Natural killer cell treated with Interleukin-12 subunit alpha and Interleukin-12 subunit beta and Interleukin-15 and Interleukin-18, amount 100 ng/mL, for 72 hours (primary cell): ENCODE measurements around the gene ACLY. TPM values are rescaled to one million over a fixed set of nuclear protein-coding genes. Genes with fewer than 3 reads are reported as not detected.

Experiments
- ATAC-seq, 2 donors: fragments of 150-1000 bp; cut with Tn5 transposase in 1 of 2; sonication (Bioruptor Pico), chemical (Tn5 transposase) in 1 of 2; 2 replicates each; pipeline ENCODE4 v1.10.0; 2021
- DNase-seq: peaks from one replicate; pipeline ENCODE4 v3.0.0; 2022; ENCODE audit warnings: low spot score
- H3K27ac Mint-ChIP-seq, 2 donors: 1 replicate in 1 of 2; 2 replicates in 1 of 2; pipeline ENCODE4 v1.8.0; 2022; ENCODE audit warnings: mixed read lengths in 2 of 2, mild to moderate bottlenecking in 1 of 2, moderate library complexity in 1 of 2
- H3K27me3 Mint-ChIP-seq, 2 donors: 1 replicate in 1 of 2; 2 replicates in 1 of 2; pipeline ENCODE4 v1.8.0; 2022; ENCODE audit warnings: mixed read lengths in 2 of 2
- H3K36me3 Mint-ChIP-seq: one replicate; pipeline ENCODE4 v1.8.0; 2022; ENCODE audit warnings: mixed read lengths
- H3K4me1 Mint-ChIP-seq, 2 donors: 1 replicate in 1 of 2; 2 replicates in 1 of 2; pipeline ENCODE4 v1.8.0; 2022; ENCODE audit warnings: low read depth in 2 of 2, mixed read lengths in 2 of 2, mild to moderate bottlenecking in 1 of 2
- H3K4me3 Mint-ChIP-seq: one replicate; pipeline ENCODE4 v1.8.0; 2022; ENCODE audit warnings: mixed read lengths
- H3K9me3 Mint-ChIP-seq: 2 replicates; pipeline ENCODE4 v1.8.0; 2022; ENCODE audit warnings: mixed read lengths
- total RNA-seq, 2 donors: library from RNA; stranded (reverse); gene quantifications; one replicate each; pipeline ENCODE4 v1.2.3, GENCODE V29; 2022

ACLY gene
- total RNA-seq, 2 donors from 2014 or later, result 200 to 243 TPM

GRCh38 chr17:41930009-41930832, 11.5 kb upstream of the ACLY start, which contains the start of gene ODAD4:
Gene ODAD4, plus strand, starts transcription at chr17:41930617. Its CDS starts 107 bp downstream, at chr17:41930724.
- H3K4me1 Mint-ChIP-seq, result peaks cover 19 to 27% of the 10 kb centered on the region in 2 donors
- H3K36me3 Mint-ChIP-seq, result no peaks in the 10 kb centered on the region
- no peaks in the 10 kb centered on the region for H3K9me3 Mint-ChIP-seq
- H3K4me3 Mint-ChIP-seq, result peak within 1 kb of the TSS; percentile 90
- ATAC-seq (peak; percentile 99), DNase-seq (peak; percentile 95)
- H3K27ac Mint-ChIP-seq, result peak within 1 kb of the TSS; percentile 81 to 96
- no peaks in the 10 kb centered on the region for H3K27me3 Mint-ChIP-seq

GRCh38 chr17:41928693-41929251, 10.0 kb upstream of the ACLY start:
- Mint-ChIP-seq H3K27ac (peak overlapping the region; percentile 81 to 96), H3K4me1 (peaks cover 19 to 27% of the 10 kb centered on the region in 2 donors), H3K36me3 (no peaks in the 10 kb centered on the region), H3K4me3 (peak overlapping the region; percentile 90), H3K9me3 (no peaks in the 10 kb centered on the region), H3K27me3 (no peaks in the 10 kb centered on the region)
- no peak for DNase-seq
- ATAC-seq, result no peak

GRCh38 chr17:41925991-41926590, 7.3 kb upstream of the ACLY start:
- H3K27ac Mint-ChIP-seq, result no peak overlapping the region
- H3K27me3 Mint-ChIP-seq, result no peaks in the 10 kb centered on the region
- no peaks in the 10 kb centered on the region for H3K9me3 Mint-ChIP-seq
- DNase-seq, result no peak
- no peaks in the 10 kb centered on the region for H3K36me3 Mint-ChIP-seq
- peaks cover 12 to 20% of the 10 kb centered on the region in 2 donors for H3K4me1 Mint-ChIP-seq
- ATAC-seq, result no peak
- H3K4me3 Mint-ChIP-seq, result no peak overlapping the region

- Mint-ChIP-seq H3K9me3 (no peaks in the 10 kb centered on the region), H3K4me3 (no peak overlapping the region), H3K36me3 (no peaks in the 10 kb centered on the region), H3K27ac (peak overlapping the region in 1 of 2 donors; percentile 72), H3K4me1 (peaks cover 13 to 15% of the 10 kb centered on the region in 2 donors), H3K27me3 (no peaks in the 10 kb centered on the region)
- no peak for DNase-seq
- no peak for ATAC-seq
Measured at GRCh38 chr17:41920580-41920955, 1.8 kb upstream of the ACLY start.

- H3K27me3 Mint-ChIP-seq, result no peaks in the 10 kb centered on the region
- ATAC-seq, result no peak
- no peaks in the 10 kb centered on the region for H3K9me3 Mint-ChIP-seq
- no peaks in the 10 kb centered on the region for H3K36me3 Mint-ChIP-seq
- no peak for DNase-seq
- H3K4me1 Mint-ChIP-seq, result peaks cover 15 to 17% of the 10 kb centered on the region in 2 donors
- peak overlapping the region; percentile 94 for H3K4me3 Mint-ChIP-seq
- H3K27ac Mint-ChIP-seq, result peak overlapping the region in 1 of 2 donors; percentile 72
Measured at GRCh38 chr17:41919840-41920579, 1.3 kb upstream of the ACLY start.

- Mint-ChIP-seq H3K27me3 (no peaks in the 10 kb centered on the region), H3K4me1 (peaks cover 18 to 22% of the 10 kb centered on the region in 2 donors), H3K36me3 (no peaks in the 10 kb centered on the region), H3K27ac (peak overlapping the region; percentile 82 to 83), H3K4me3 (peak overlapping the region; percentile 94), H3K9me3 (no peaks in the 10 kb centered on the region)
- DNase-seq (no peak), ATAC-seq (peak in 1 of 2 donors; percentile 2)
Measured at GRCh38 chr17:41919165-41919817, 540 bp upstream of the ACLY start.

GRCh38 chr17:41917679-41918313, 955 bp downstream of the ACLY start:
- Mint-ChIP-seq H3K27ac (peak overlapping the region; percentile 82 to 83), H3K27me3 (no peaks in the 10 kb centered on the region), H3K9me3 (no peaks in the 10 kb centered on the region), H3K4me1 (peaks cover 23 to 32% of the 10 kb centered on the region in 2 donors), H3K4me3 (peak overlapping the region; percentile 94), H3K36me3 (peaks cover 4% of the 10 kb centered on the region)
- peak in 1 of 2 donors; percentile 6 for ATAC-seq
- no peak for DNase-seq

GRCh38 chr17:41917192-41917591, 1.6 kb downstream of the ACLY start:
- Mint-ChIP-seq H3K27me3 (no peaks in the 10 kb centered on the region), H3K36me3 (peaks cover 6% of the 10 kb centered on the region), H3K27ac (peak overlapping the region; percentile 82 to 83), H3K4me3 (peak overlapping the region; percentile 94), H3K4me1 (peaks cover 23 to 35% of the 10 kb centered on the region in 2 donors), H3K9me3 (no peaks in the 10 kb centered on the region)
- ATAC-seq (no peak), DNase-seq (no peak)

- Mint-ChIP-seq H3K9me3 (no peaks in the 10 kb centered on the region), H3K27ac (no peak overlapping the region)
- ATAC-seq, result no peak
Measured at GRCh38 chr17:41915566-41915965, 3.2 kb downstream of the ACLY start.

GRCh38 chr17:41915020-41915419, 3.7 kb downstream of the ACLY start:
- peaks cover 23 to 33% of the 10 kb centered on the region in 2 donors for H3K4me1 Mint-ChIP-seq
- H3K36me3 Mint-ChIP-seq, result peaks cover 6% of the 10 kb centered on the region
- H3K4me3 Mint-ChIP-seq, result no peak overlapping the region
- no peaks in the 10 kb centered on the region for H3K9me3 Mint-ChIP-seq
- H3K27me3 Mint-ChIP-seq, result no peaks in the 10 kb centered on the region
- no peak overlapping the region for H3K27ac Mint-ChIP-seq
- no peak for DNase-seq
- ATAC-seq, result no peak

More at GRCh38 chr17:41915566-41915965, 3.2 kb downstream of the ACLY start:
- Mint-ChIP-seq H3K4me1 (peaks cover 23 to 35% of the 10 kb centered on the region in 2 donors), H3K36me3 (peaks cover 6% of the 10 kb centered on the region), H3K4me3 (peak overlapping the region; percentile 37), H3K27me3 (no peaks in the 10 kb centered on the region)
- no peak for DNase-seq

GRCh38 chr17:41914358-41914766, 4.4 kb downstream of the ACLY start:
- Mint-ChIP-seq H3K36me3 (peaks cover 6% of the 10 kb centered on the region), H3K9me3 (no peaks in the 10 kb centered on the region), H3K4me1 (peaks cover 23 to 34% of the 10 kb centered on the region in 2 donors), H3K4me3 (no peak overlapping the region), H3K27ac (no peak overlapping the region), H3K27me3 (no peaks in the 10 kb centered on the region)
- DNase-seq (no peak), ATAC-seq (no peak)

- peaks cover 23 to 34% of the 10 kb centered on the region in 2 donors for H3K4me1 Mint-ChIP-seq
- H3K27ac Mint-ChIP-seq, result no peak overlapping the region
- no peak overlapping the region for H3K4me3 Mint-ChIP-seq
- peaks cover 6% of the 10 kb centered on the region for H3K36me3 Mint-ChIP-seq
- no peaks in the 10 kb centered on the region for H3K9me3 Mint-ChIP-seq
- no peak for ATAC-seq
- H3K27me3 Mint-ChIP-seq, result no peaks in the 10 kb centered on the region
- no peak for DNase-seq
Measured at GRCh38 chr17:41913798-41914197, 5.0 kb downstream of the ACLY start.

GRCh38 chr17:41912925-41913324, 5.8 kb downstream of the ACLY start:
- Mint-ChIP-seq H3K4me3 (no peak overlapping the region), H3K27me3 (no peaks in the 10 kb centered on the region), H3K4me1 (peaks cover 23 to 34% of the 10 kb centered on the region in 2 donors), H3K27ac (no peak overlapping the region), H3K9me3 (no peaks in the 10 kb centered on the region), H3K36me3 (peaks cover 8% of the 10 kb centered on the region)
- no peak for ATAC-seq
- DNase-seq, result no peak
